DND-41 (cell line): ENCODE measurements around the gene GCNT4.

Source experiments
- ATAC-seq: fragments of 200-7000 bp; cut with Tn5 transposase; 3 replicates; pipeline ENCODE4 v1.9.1; 2021; ENCODE audit warnings: low read depth; ENCODE audit not compliant: insufficient read depth
- DNase-seq: peaks from one replicate; pipeline ENCODE4 v3.0.0-alpha.2; 2020
- H2AFZ ChIP-seq: 2 replicates; pipeline ENCODE4 v1.6.0; 2012; ENCODE audit warnings: low read depth, low read length
- H3K27ac ChIP-seq: 2 replicates; pipeline ENCODE4 v1.5.1; 2012; ENCODE audit warnings: low read length, inconsistent platforms
- H3K27me3 ChIP-seq: fragments of 200-600 bp; sonication (generic); 2 replicates; pipeline ENCODE4 v1.6.0; 2012; ENCODE audit warnings: low read length, mild to moderate bottlenecking, inconsistent platforms; ENCODE audit not compliant: insufficient read depth, poor library complexity
- H3K36me3 ChIP-seq: 2 replicates; pipeline ENCODE4 v1.5.1; 2012; ENCODE audit warnings: low read length, inconsistent platforms; ENCODE audit not compliant: insufficient read depth
- H3K4me1 ChIP-seq: 2 replicates; pipeline ENCODE4 v1.5.1; 2012; ENCODE audit warnings: mild to moderate bottlenecking, low read length; ENCODE audit not compliant: insufficient read depth
- H3K4me2 ChIP-seq: 2 replicates; pipeline ENCODE4 v1.6.0; 2012; ENCODE audit warnings: mild to moderate bottlenecking, moderate library complexity, low read length, inconsistent platforms; ENCODE audit not compliant: insufficient read depth
- H3K4me3 ChIP-seq, 2 experiments: fragments of 200-600 bp in 1 of 2; shearing (Covaris generic) in 1 of 2; 2 replicates each; pipeline ENCODE4 v1.5.1; 2012 to 2016; ENCODE audit warnings: inconsistent platforms in 2 of 2, low read length in 2 of 2, mild to moderate bottlenecking in 2 of 2, low read depth in 1 of 2, moderate library complexity in 1 of 2
- H3K79me2 ChIP-seq: 2 replicates; pipeline ENCODE4 v1.6.0; 2012; ENCODE audit warnings: low read length, inconsistent platforms; ENCODE audit not compliant: insufficient read depth
- H3K9ac ChIP-seq: 2 replicates; pipeline ENCODE4 v1.6.0; 2012; ENCODE audit warnings: low read depth, mild to moderate bottlenecking, inconsistent platforms, low read length, moderate library complexity
- H3K9me3 ChIP-seq: 2 replicates; pipeline ENCODE4 v1.5.1; 2012; ENCODE audit warnings: low read length, moderate library complexity, mild to moderate bottlenecking, inconsistent platforms; ENCODE audit not compliant: insufficient read depth, severe bottlenecking
- H4K20me1 ChIP-seq: 2 replicates; pipeline ENCODE4 v1.6.0; 2012; ENCODE audit warnings: low read length; ENCODE audit not compliant: insufficient read depth
- CTCF ChIP-seq: IDR thresholded peaks from 2 replicates; pipeline ENCODE4 v1.5.1; 2012; ENCODE audit warnings: borderline replicate concordance, low read length, moderate library complexity, mild to moderate bottlenecking; ENCODE audit not compliant: poor library complexity, severe bottlenecking; ENCODE audit errors: extremely low read depth
- EZH2 ChIP-seq: IDR thresholded peaks from 3 replicates; pipeline ENCODE4 v1.6.1; 2012; ENCODE audit warnings: borderline replicate concordance, low read depth, mild to moderate bottlenecking, moderate library complexity, low read length, inconsistent platforms; ENCODE audit not compliant: severe bottlenecking

GCNT4 gene

GRCh38 chr5:75043633-75044264 is 8.6 kb downstream of the GCNT4 start:
- no peak overlapping the region for H3K27ac ChIP-seq

GRCh38 chr5:75042522-75042921 is 9.8 kb downstream of the GCNT4 start:
- no peak overlapping the region for H2AFZ ChIP-seq
- no peak for TF ChIP-seq CTCF

More at GRCh38 chr5:75043633-75044264, 8.6 kb downstream of the GCNT4 start:
- no peak overlapping the region for H3K9ac ChIP-seq
- no peaks in the 10 kb centered on the region for H3K4me1 ChIP-seq
- no peak for DNase-seq
- H3K27me3 ChIP-seq = peaks cover 3% of the 10 kb centered on the region
- H2AFZ ChIP-seq = no peak overlapping the region
- H3K4me3 ChIP-seq = no peak overlapping the region
- H3K36me3 ChIP-seq = no peaks in the 10 kb centered on the region
- TF ChIP-seq CTCF (no peak), EZH2 (no peak)
- no peaks in the 10 kb centered on the region for H4K20me1 ChIP-seq
- no peak for ATAC-seq
- no peak overlapping the region for H3K4me2 ChIP-seq
- H3K9me3 ChIP-seq = no peaks in the 10 kb centered on the region
- no peaks in the 10 kb centered on the region for H3K79me2 ChIP-seq

GRCh38 chr5:75040973-75041372 is 11.4 kb downstream of the GCNT4 start:
- no peaks in the 10 kb centered on the region for H4K20me1 ChIP-seq
- H3K9ac ChIP-seq = no peak overlapping the region
- H3K4me3 ChIP-seq = no peak overlapping the region
- H3K36me3 ChIP-seq = no peaks in the 10 kb centered on the region
- H3K4me1 ChIP-seq = no peaks in the 10 kb centered on the region
- ATAC-seq = no peak
- no peaks in the 10 kb centered on the region for H3K9me3 ChIP-seq
- no peak overlapping the region for H3K27ac ChIP-seq
- H3K4me2 ChIP-seq = no peak overlapping the region
- TF ChIP-seq EZH2 (no peak), CTCF (no peak)
- H3K27me3 ChIP-seq = no peaks in the 10 kb centered on the region
- H2AFZ ChIP-seq = no peak overlapping the region
- DNase-seq = no peak
- H3K79me2 ChIP-seq = no peaks in the 10 kb centered on the region

More at GRCh38 chr5:75042522-75042921, 9.8 kb downstream of the GCNT4 start:
- no peaks in the 10 kb centered on the region for H3K27me3 ChIP-seq
- no peaks in the 10 kb centered on the region for H3K36me3 ChIP-seq
- H3K79me2 ChIP-seq = no peaks in the 10 kb centered on the region
- no peak for ATAC-seq
- H4K20me1 ChIP-seq = no peaks in the 10 kb centered on the region
- no peak for DNase-seq
- no peak overlapping the region for H3K4me2 ChIP-seq
- H3K9me3 ChIP-seq = no peaks in the 10 kb centered on the region
- H3K4me1 ChIP-seq = no peaks in the 10 kb centered on the region
- no peak overlapping the region for H3K9ac ChIP-seq
- H3K27ac ChIP-seq = no peak overlapping the region
- no peak overlapping the region for H3K4me3 ChIP-seq
